Urinary bladder (tissue), 4 donors: ENCODE data around the gene PITPNM2. TPM values are rescaled to one million over a fixed set of nuclear protein-coding genes. Genes with fewer than 3 reads are reported as not detected.

ENCODE experiments used
- DNase-seq: peaks from one replicate; pipeline ENCODE4 v3.0.0-alpha.2; 2015; ENCODE audit errors: extremely low spot score
- H3K27ac ChIP-seq: one replicate; pipeline ENCODE4 v1.5.1; 2013; ENCODE audit warnings: low read depth, mild to moderate bottlenecking, moderate library complexity
- H3K36me3 ChIP-seq: one replicate; pipeline ENCODE4 v1.6.1; 2013; ENCODE audit warnings: mild to moderate bottlenecking, moderate library complexity; ENCODE audit not compliant: insufficient read depth
- H3K4me1 ChIP-seq: one replicate; pipeline ENCODE4 v1.6.1; 2013; ENCODE audit warnings: mild to moderate bottlenecking, moderate library complexity; ENCODE audit not compliant: insufficient read depth
- H3K4me3 ChIP-seq: one replicate; pipeline ENCODE4 v1.5.1; 2013; ENCODE audit warnings: low read depth, low read length
- WGBS: extraction: QIAGEN DNeasy Blood & Tissue Kit; methylation state at CpG from one replicate; pipeline ENCODE4 v1.1.7; 2013; 5-methylcytosine and 5-hydroxymethylcytosine counted together
- polyA plus RNA-seq: library from polyadenylated mRNA; stranded (reverse); fragments of 200-250 nt; gene quantifications from one replicate; pipeline ENCODE4 v1.2.3, GENCODE V29; 2013
- total RNA-seq: library from RNA; depleted of rRNA; stranded (reverse); fragments of >200 nt; gene quantifications from one replicate; pipeline ENCODE4 v1.2.3, GENCODE V29; 2014
- donor health status: healthy with polysubstance abuse.
- donor health status: healthy.

Gene PITPNM2
- total and polyA plus RNA-seq, 2 donors = 4.5 to 19.1 TPM

GRCh38 chr12:123140676-123141614 is 9.9 kb downstream of the PITPNM2 start:
- 61% methylated on average over 6 of the region's 6 CpGs for WGBS
- peak overlapping the region; percentile 69 for H3K27ac ChIP-seq
- H3K36me3 ChIP-seq = no peaks in the 10 kb centered on the region
- H3K4me3 ChIP-seq = no peak overlapping the region
- H3K4me1 ChIP-seq = no peaks in the 10 kb centered on the region
- DNase-seq = no peak

GRCh38 chr12:123139926-123140675 is 10.8 kb downstream of the PITPNM2 start:
- whole genome bisulfite sequencing = 52% methylated on average over 6 of the region's 6 CpGs
- Histone ChIP-seq H3K4me3 (no peak overlapping the region), H3K36me3 (no peaks in the 10 kb centered on the region), H3K4me1 (no peaks in the 10 kb centered on the region), H3K27ac (peak overlapping the region; percentile 75)
- no peak for DNase-seq

GRCh38 chr12:123135688-123136087 is 15.2 kb downstream of the PITPNM2 start:
- no peak for DNase-seq
- WGBS = 98% methylated on average over 8 of the region's 8 CpGs
- Histone ChIP-seq H3K4me3 (no peak overlapping the region), H3K4me1 (no peaks in the 10 kb centered on the region), H3K27ac (no peak overlapping the region), H3K36me3 (no peaks in the 10 kb centered on the region)

- H3K27ac ChIP-seq = no peak overlapping the region
- no peaks in the 10 kb centered on the region for H3K4me1 ChIP-seq
- DNase-seq = no peak
- no peak overlapping the region for H3K4me3 ChIP-seq
- WGBS = 87% methylated on average over 6 of the region's 6 CpGs
- no peaks in the 10 kb centered on the region for H3K36me3 ChIP-seq
Measured at GRCh38 chr12:123134826-123135225, 16.1 kb downstream of the PITPNM2 start.

- DNase-seq = no peak
- Histone ChIP-seq H3K27ac (no peak overlapping the region), H3K4me3 (no peak overlapping the region), H3K4me1 (no peaks in the 10 kb centered on the region), H3K36me3 (no peaks in the 10 kb centered on the region)
- 97% methylated on average over 9 of the region's 9 CpGs for WGBS
Measured at GRCh38 chr12:123134271-123134671, 16.6 kb downstream of the PITPNM2 start.

GRCh38 chr12:123133701-123134100 is 17.2 kb downstream of the PITPNM2 start:
- WGBS = 91% methylated on average over 9 of the region's 9 CpGs
- no peak for DNase-seq
- Histone ChIP-seq H3K36me3 (no peaks in the 10 kb centered on the region), H3K4me1 (no peaks in the 10 kb centered on the region), H3K4me3 (no peak overlapping the region), H3K27ac (no peak overlapping the region)

GRCh38 chr12:123132951-123133619 is 17.8 kb downstream of the PITPNM2 start:
- Histone ChIP-seq H3K4me1 (no peaks in the 10 kb centered on the region), H3K27ac (no peak overlapping the region), H3K36me3 (no peaks in the 10 kb centered on the region), H3K4me3 (no peak overlapping the region)
- DNase-seq = no peak
- WGBS = 89% methylated on average over 3 of the region's 3 CpGs

- Histone ChIP-seq H3K4me1 (no peaks in the 10 kb centered on the region), H3K27ac (no peak overlapping the region), H3K36me3 (no peaks in the 10 kb centered on the region), H3K4me3 (no peak overlapping the region)
- WGBS = 74% methylated on average over 12 of the region's 12 CpGs
- DNase-seq = no peak
Measured at GRCh38 chr12:123131879-123132402, 18.9 kb downstream of the PITPNM2 start.

GRCh38 chr12:123131291-123131832 is 19.5 kb downstream of the PITPNM2 start:
- Histone ChIP-seq H3K4me1 (no peaks in the 10 kb centered on the region), H3K27ac (no peak overlapping the region), H3K36me3 (no peaks in the 10 kb centered on the region), H3K4me3 (no peak overlapping the region)
- 81% methylated on average over 4 of the region's 4 CpGs for WGBS
- no peak for DNase-seq

GRCh38 chr12:123129621-123130020 is 21.3 kb downstream of the PITPNM2 start:
- H3K36me3 ChIP-seq = no peaks in the 10 kb centered on the region
- H3K4me1 ChIP-seq = no peaks in the 10 kb centered on the region
- H3K27ac ChIP-seq = no peak overlapping the region
- 82% methylated on average over 4 of the region's 4 CpGs for WGBS
- H3K4me3 ChIP-seq = no peak overlapping the region
- DNase-seq = no peak

- H3K27ac ChIP-seq = no peak overlapping the region
Measured at GRCh38 chr12:123127182-123127495, 23.8 kb downstream of the PITPNM2 start.

GRCh38 chr12:123126294-123127181 is 24.4 kb downstream of the PITPNM2 start:
- no peak for DNase-seq
- Histone ChIP-seq H3K4me1 (no peaks in the 10 kb centered on the region), H3K36me3 (no peaks in the 10 kb centered on the region), H3K27ac (peak overlapping the region; percentile 6), H3K4me3 (no peak overlapping the region)
- 65% methylated on average over 6 of the region's 6 CpGs for WGBS

More at GRCh38 chr12:123127182-123127495, 23.8 kb downstream of the PITPNM2 start:
- Histone ChIP-seq H3K36me3 (no peaks in the 10 kb centered on the region), H3K4me3 (no peak overlapping the region), H3K4me1 (no peaks in the 10 kb centered on the region)
- no peak for DNase-seq
- 94% methylated on average over 6 of the region's 6 CpGs for WGBS
